Measurements from ENCODE around the gene IGFLR1.

- TF ChIP-seq PATZ1 (CRISPR knock-in tag; IDR thresholded peaks at IDR 0.05; ENCODE audit: borderline replicate concordance): no peak
- no peak for TF ChIP-seq CREB5 (CRISPR knock-in tag; IDR thresholded peaks at IDR 0.05; ENCODE audit: low read depth)
- no peak for TF ChIP-seq SNAI2 (CRISPR knock-in tag; IDR thresholded peaks at IDR 0.05)
- TF ChIP-seq ESRRG (CRISPR knock-in tag; IDR thresholded peaks at IDR 0.05): no peak
Observed at GRCh38 chr19:35727053-35727955, 14.9 kb downstream of the IGFLR1 start.

Measured in SK-N-SH treated with all-trans-retinoic acid at 6 μM for 48 hours (cell line).